AG04450 (cell line): ENCODE results near the gene PDE6H. TPM values are rescaled to one million over a fixed set of nuclear protein-coding genes. Genes with fewer than 3 reads are reported as not detected.

ENCODE experiments used
- CTCF ChIA-PET: fragments of 300-600, 350-600 bp; formaldehyde crosslinking; extraction: SDS; loops from one replicate; lab custom pipeline; 2022; ENCODE audit warnings: antibody characterized with exemption, inconsistent platforms; lab: Charles Lee
- POLR2A ChIA-PET: fragments of 350-600 bp; formaldehyde crosslinking; extraction: SDS; loops from one replicate; lab custom pipeline; 2021; ENCODE audit warnings: antibody characterized with exemption, inconsistent platforms; lab: Yijun Ruan, JAX
- DNase-seq: peaks from one replicate; pipeline ENCODE4 v3.0.0-alpha.2; 2011; ENCODE audit warnings: low read depth, low spot score
- H3K27ac ChIP-seq: one replicate; pipeline ENCODE4 v1.5.1; 2012; ENCODE audit warnings: low read depth, low read length, control low read depth
- H3K27me3 ChIP-seq: one replicate; pipeline ENCODE4 v1.6.0; 2012; ENCODE audit warnings: low read length; ENCODE audit not compliant: control insufficient read depth, insufficient read depth
- H3K4me3 ChIP-seq: 2 replicates; pipeline ENCODE4 v1.5.1; 2011; ENCODE audit warnings: mild to moderate bottlenecking, low read depth, low read length, control low read depth
- H3K9me3 ChIP-seq: 2 replicates; pipeline ENCODE4 v1.5.1; 2012; ENCODE audit warnings: low read length; ENCODE audit not compliant: control insufficient read depth, insufficient read depth
- CTCF ChIP-seq: IDR thresholded peaks from 2 replicates; pipeline ENCODE4 v1.5.1; 2011; ENCODE audit warnings: low read depth, low read length, control low read depth, inconsistent platforms
- polyA plus RNA-seq: library from polyadenylated mRNA; depleted of rRNA; stranded (reverse); fragments of >200 nt; gene quantifications from 2 replicates; pipeline ENCODE4 v1.2.3, GENCODE V29; 2011

The PDE6H gene
- polyA plus RNA-seq, 1 experiment, result not detected

GRCh38 chr12:14992673-14993072 lies 19.8 kb downstream of the PDE6H start:
- no peak overlapping the region for H3K27ac ChIP-seq
- no peaks in the 10 kb centered on the region for H3K27me3 ChIP-seq
- H3K9me3 ChIP-seq, result no peaks in the 10 kb centered on the region
- no peak for DNase-seq
- CTCF ChIA-PET, result interaction anchor here (5.5 kb wide), 1 partner anchor 147 kb away, joined by 191 read pairs; the partner anchor contains the start of gene ART4
- no peak overlapping the region for H3K4me3 ChIP-seq
- no peak for TF ChIP-seq CTCF
- POLR2A ChIA-PET, result no interaction called here

- TF ChIP-seq CTCF, result no peak
- Histone ChIP-seq H3K27me3 (no peaks in the 10 kb centered on the region), H3K4me3 (no peak overlapping the region), H3K27ac (no peak overlapping the region), H3K9me3 (no peaks in the 10 kb centered on the region)
- POLR2A ChIA-PET, result no interaction called here
- CTCF ChIA-PET, result interaction anchor here (5.5 kb wide), 1 partner anchor 147 kb away, joined by 191 read pairs; the partner anchor contains the start of gene ART4
- DNase-seq, result no peak
Measured at GRCh38 chr12:14993117-14993516, 20.3 kb downstream of the PDE6H start.

DNA sequence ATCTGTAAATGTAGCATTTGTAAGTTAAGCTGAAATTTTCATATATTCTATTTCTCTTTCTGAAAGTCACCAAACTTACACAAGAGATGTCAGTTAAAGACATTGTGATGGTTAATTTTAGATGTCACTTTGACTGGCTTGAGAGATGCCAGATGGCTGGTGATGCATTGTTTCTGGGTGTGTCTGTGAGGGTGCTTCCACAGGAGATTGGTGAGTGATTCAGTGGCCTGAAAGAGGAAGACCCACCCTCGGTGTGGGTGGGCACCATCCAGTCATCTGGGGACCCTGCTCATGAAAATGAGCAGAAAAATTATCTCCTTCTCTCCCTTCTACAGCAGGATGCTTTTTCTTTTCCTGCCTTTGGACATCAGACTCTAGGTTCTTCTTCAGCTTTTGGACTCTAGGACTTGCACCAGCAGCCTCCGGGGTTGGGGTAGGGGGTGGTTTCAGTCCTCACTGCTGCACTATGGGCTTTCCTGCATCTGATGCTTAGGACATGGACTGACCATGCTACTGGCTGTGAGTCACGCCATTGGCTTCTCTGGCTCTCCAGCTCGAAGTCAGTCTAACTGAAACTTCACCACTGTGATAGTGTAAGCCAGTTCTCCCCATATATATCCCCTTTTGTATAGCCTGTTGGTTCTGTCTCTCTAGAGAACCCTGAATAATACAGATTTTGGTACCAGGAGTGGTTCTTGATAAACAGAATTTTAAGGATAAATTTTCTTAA lies 20.9 kb downstream of the PDE6H start:
- POLR2A ChIA-PET, result no interaction called here
- Histone ChIP-seq H3K9me3 (no peaks in the 10 kb centered on the region), H3K27ac (no peak overlapping the region), H3K4me3 (no peak overlapping the region), H3K27me3 (no peaks in the 10 kb centered on the region)
- TF ChIP-seq CTCF, result no peak
- no peak for DNase-seq
- CTCF ChIA-PET, result interaction anchor here (0.7 to 5.5 kb wide), 7 partner anchors 100 to 237 kb away, joined by 3 to 191 read pairs (median 9); partner anchors contain the start of gene ART4

DNA sequence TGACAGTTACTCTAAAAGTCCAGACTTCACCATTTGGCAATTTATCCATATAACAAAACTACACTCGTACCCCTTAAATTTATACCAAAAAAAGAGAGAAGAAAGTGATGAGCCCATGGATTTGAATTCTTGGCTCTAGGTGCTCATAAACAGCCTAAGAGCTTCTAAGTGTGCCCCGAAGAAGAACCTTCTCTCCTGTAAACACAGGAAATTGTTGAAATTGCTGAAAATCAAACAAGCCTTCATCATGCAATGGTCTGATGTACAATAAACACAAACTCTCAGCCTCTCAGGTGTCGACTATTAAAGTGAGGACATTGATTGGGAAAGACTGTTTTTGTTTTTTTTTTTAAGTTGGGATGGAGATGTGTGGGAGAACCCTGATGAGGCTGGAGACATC lies 21.8 kb downstream of the PDE6H start:
- H3K4me3 ChIP-seq, result no peak overlapping the region
- H3K27ac ChIP-seq, result no peak overlapping the region
- DNase-seq, result no peak
- H3K27me3 ChIP-seq, result no peaks in the 10 kb centered on the region
- H3K9me3 ChIP-seq, result no peaks in the 10 kb centered on the region
- TF ChIP-seq CTCF, result no peak
- ChIA-PET POLR2A (interaction anchor here (0.7 kb wide), 1 partner anchor 42 kb away, joined by 3 read pairs; no protein-coding TSS in a partner anchor), CTCF (interaction anchor here (0.7 to 5.5 kb wide), 18 partner anchors 89 to 1152 kb away, joined by 3 to 191 read pairs (median 7); partner anchors contain the start of genes ART4, RERG and SMCO3)
